Glutamatergic neuron (in vitro differentiated cells): ENCODE measurements around the gene GPC6. TPM values are rescaled to one million over a fixed set of nuclear protein-coding genes. Genes with fewer than 3 reads are reported as not detected.

Source experiments
- DNase-seq: peaks from one replicate; pipeline ENCODE4 v3.0.0; 2022
- H3K27ac Mint-ChIP-seq: one replicate; pipeline ENCODE4 v1.8.0; 2020; ENCODE audit warnings: mild to moderate bottlenecking, mixed read lengths, inconsistent platforms; ENCODE audit not compliant: unreplicated experiment
- H3K27me3 Mint-ChIP-seq: one replicate; pipeline ENCODE4 v1.8.0; 2020; ENCODE audit warnings: mild to moderate bottlenecking, moderate library complexity, mixed read lengths, inconsistent platforms; ENCODE audit not compliant: unreplicated experiment
- H3K36me3 Mint-ChIP-seq: one replicate; pipeline ENCODE4 v1.8.0; 2020; ENCODE audit warnings: mild to moderate bottlenecking, mixed read lengths, inconsistent platforms; ENCODE audit not compliant: unreplicated experiment
- H3K4me1 Mint-ChIP-seq: one replicate; pipeline ENCODE4 v1.8.0; 2020; ENCODE audit warnings: mild to moderate bottlenecking, low read depth, mixed read lengths, inconsistent platforms; ENCODE audit not compliant: unreplicated experiment
- H3K4me3 Mint-ChIP-seq: one replicate; pipeline ENCODE4 v1.8.0; 2020; ENCODE audit warnings: mild to moderate bottlenecking, mixed read lengths, inconsistent platforms; ENCODE audit not compliant: unreplicated experiment
- H3K9me3 Mint-ChIP-seq: one replicate; pipeline ENCODE4 v1.8.0; 2020; ENCODE audit warnings: mild to moderate bottlenecking, moderate library complexity, mixed read lengths, inconsistent platforms; ENCODE audit not compliant: unreplicated experiment
- CTCF ChIP-seq: fragments of 200-600 bp; sonication (generic); IDR thresholded peaks from one replicate; pipeline ENCODE4 v1.5.0; 2021; ENCODE audit not compliant: partially characterized antibody, unreplicated experiment
- total RNA-seq: library from RNA; stranded (reverse); fragmentation: NEBNext Ultra II Directional; extraction: Animal tissue kit (Norgen Biotek cat#: 25700); gene quantifications from one replicate; pipeline ENCODE4 v1.2.1, GENCODE V29; 2021; ENCODE audit not compliant: unreplicated experiment

Gene GPC6
- total RNA-seq, 1 donor from 2014 or later = 11.8 TPM

- Mint-ChIP-seq H3K4me1 (peaks cover 14% of the 10 kb centered on the region), H3K36me3 (no peaks in the 10 kb centered on the region), H3K4me3 (no peak overlapping the region), H3K27me3 (no peaks in the 10 kb centered on the region), H3K27ac (no peak overlapping the region), H3K9me3 (peaks cover 4% of the 10 kb centered on the region)
- no peak for DNase-seq
- no peak for TF ChIP-seq CTCF
Measured at GRCh38 chr13:93680329-93680728, 453.7 kb downstream of the GPC6 start.

- peaks cover 6% of the 10 kb centered on the region for H3K4me1 Mint-ChIP-seq
- no peak overlapping the region for H3K4me3 Mint-ChIP-seq
- no peak for DNase-seq
- no peaks in the 10 kb centered on the region for H3K36me3 Mint-ChIP-seq
- TF ChIP-seq CTCF = no peak
- H3K27ac Mint-ChIP-seq = no peak overlapping the region
- no peaks in the 10 kb centered on the region for H3K27me3 Mint-ChIP-seq
- H3K9me3 Mint-ChIP-seq = peaks cover 4% of the 10 kb centered on the region
Measured at GRCh38 chr13:93685900-93686299, 459.3 kb downstream of the GPC6 start.

GRCh38 chr13:93686399-93686798 is 459.8 kb downstream of the GPC6 start:
- H3K27ac Mint-ChIP-seq = no peak overlapping the region
- no peaks in the 10 kb centered on the region for H3K36me3 Mint-ChIP-seq
- no peak overlapping the region for H3K4me3 Mint-ChIP-seq
- H3K27me3 Mint-ChIP-seq = no peaks in the 10 kb centered on the region
- H3K9me3 Mint-ChIP-seq = peaks cover 4% of the 10 kb centered on the region
- TF ChIP-seq CTCF = no peak
- peaks cover 5% of the 10 kb centered on the region for H3K4me1 Mint-ChIP-seq
- no peak for DNase-seq

- H3K4me1 Mint-ChIP-seq = no peaks in the 10 kb centered on the region
- no peak overlapping the region for H3K4me3 Mint-ChIP-seq
- H3K9me3 Mint-ChIP-seq = no peaks in the 10 kb centered on the region
- H3K27ac Mint-ChIP-seq = no peak overlapping the region
- no peak for DNase-seq
- H3K36me3 Mint-ChIP-seq = no peaks in the 10 kb centered on the region
- TF ChIP-seq CTCF = no peak
- no peaks in the 10 kb centered on the region for H3K27me3 Mint-ChIP-seq
Measured at GRCh38 chr13:93687261-93687660, 460.7 kb downstream of the GPC6 start.

GRCh38 chr13:93689333-93689732 is 462.7 kb downstream of the GPC6 start:
- TF ChIP-seq CTCF = no peak
- H3K27me3 Mint-ChIP-seq = no peaks in the 10 kb centered on the region
- H3K4me1 Mint-ChIP-seq = no peaks in the 10 kb centered on the region
- no peaks in the 10 kb centered on the region for H3K36me3 Mint-ChIP-seq
- H3K27ac Mint-ChIP-seq = no peak overlapping the region
- no peak overlapping the region for H3K4me3 Mint-ChIP-seq
- no peak for DNase-seq
- no peaks in the 10 kb centered on the region for H3K9me3 Mint-ChIP-seq
